ENCODE results near the gene PACRG.

PACRG gene

GRCh38 chr6:163325390-163325784 lies 597.6 kb downstream of the PACRG start:
- TF ChIP-seq USF1 (IDR thresholded peaks at IDR 0.05), result no peak
- no peak for TF ChIP-seq YY1 (IDR thresholded peaks at IDR 0.05; ENCODE audit: low read depth)
- TF ChIP-seq, protein P1, sequence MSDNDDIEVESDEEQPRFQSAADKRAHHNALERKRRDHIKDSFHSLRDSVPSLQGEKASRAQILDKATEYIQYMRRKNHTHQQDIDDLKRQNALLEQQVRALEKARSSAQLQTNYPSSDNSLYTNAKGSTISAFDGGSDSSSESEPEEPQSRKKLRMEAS (IDR thresholded peaks at IDR 0.05), result no peak
- no peak for TF ChIP-seq FOXM1 (IDR thresholded peaks at IDR 0.05; ENCODE audit: borderline replicate concordance, low read depth)
- no peak for TF ChIP-seq NFIC (IDR thresholded peaks at IDR 0.05)
- no peak for TF ChIP-seq EGR1 (IDR thresholded peaks at IDR 0.05)
- no peak for TF ChIP-seq RAD21 (IDR thresholded peaks at IDR 0.05; ENCODE audit: low read depth)

GRCh38 chr6:163327165-163327880 lies 599.5 kb downstream of the PACRG start:
- peak; percentile 27; the same call in 1 of the 2 replicates for TF ChIP-seq USF1 (IDR thresholded peaks at IDR 0.05)
- TF ChIP-seq EP300 (IDR thresholded peaks at IDR 0.05; ENCODE audit: borderline replicate concordance), result no peak

DNA sequence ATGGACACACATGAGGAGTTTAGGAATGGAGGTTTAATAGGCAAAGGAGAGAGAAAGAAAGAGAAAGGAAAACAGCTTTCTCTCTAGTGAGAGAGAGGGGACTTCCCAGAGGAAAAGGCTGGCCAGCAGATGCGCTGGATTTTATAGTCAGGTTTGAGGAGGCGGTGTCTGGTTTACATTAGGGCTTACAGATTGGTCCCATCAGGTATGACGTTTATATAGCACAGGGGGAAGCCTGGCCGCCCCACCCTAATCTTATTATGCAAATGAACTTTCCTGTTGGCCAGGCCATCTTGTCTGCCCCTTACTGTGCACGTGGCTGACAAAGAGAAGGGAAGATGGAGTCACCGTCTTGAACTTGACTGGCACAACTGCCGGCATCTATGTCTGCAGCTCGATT lies 600.1 kb downstream of the PACRG start:
- TF ChIP-seq, protein P2, sequence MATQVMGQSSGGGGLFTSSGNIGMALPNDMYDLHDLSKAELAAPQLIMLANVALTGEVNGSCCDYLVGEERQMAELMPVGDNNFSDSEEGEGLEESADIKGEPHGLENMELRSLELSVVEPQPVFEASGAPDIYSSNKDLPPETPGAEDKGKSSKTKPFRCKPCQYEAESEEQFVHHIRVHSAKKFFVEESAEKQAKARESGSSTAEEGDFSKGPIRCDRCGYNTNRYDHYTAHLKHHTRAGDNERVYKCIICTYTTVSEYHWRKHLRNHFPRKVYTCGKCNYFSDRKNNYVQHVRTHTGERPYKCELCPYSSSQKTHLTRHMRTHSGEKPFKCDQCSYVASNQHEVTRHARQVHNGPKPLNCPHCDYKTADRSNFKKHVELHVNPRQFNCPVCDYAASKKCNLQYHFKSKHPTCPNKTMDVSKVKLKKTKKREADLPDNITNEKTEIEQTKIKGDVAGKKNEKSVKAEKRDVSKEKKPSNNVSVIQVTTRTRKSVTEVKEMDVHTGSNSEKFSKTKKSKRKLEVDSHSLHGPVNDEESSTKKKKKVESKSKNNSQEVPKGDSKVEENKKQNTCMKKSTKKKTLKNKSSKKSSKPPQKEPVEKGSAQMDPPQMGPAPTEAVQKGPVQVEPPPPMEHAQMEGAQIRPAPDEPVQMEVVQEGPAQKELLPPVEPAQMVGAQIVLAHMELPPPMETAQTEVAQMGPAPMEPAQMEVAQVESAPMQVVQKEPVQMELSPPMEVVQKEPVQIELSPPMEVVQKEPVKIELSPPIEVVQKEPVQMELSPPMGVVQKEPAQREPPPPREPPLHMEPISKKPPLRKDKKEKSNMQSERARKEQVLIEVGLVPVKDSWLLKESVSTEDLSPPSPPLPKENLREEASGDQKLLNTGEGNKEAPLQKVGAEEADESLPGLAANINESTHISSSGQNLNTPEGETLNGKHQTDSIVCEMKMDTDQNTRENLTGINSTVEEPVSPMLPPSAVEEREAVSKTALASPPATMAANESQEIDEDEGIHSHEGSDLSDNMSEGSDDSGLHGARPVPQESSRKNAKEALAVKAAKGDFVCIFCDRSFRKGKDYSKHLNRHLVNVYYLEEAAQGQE (IDR thresholded peaks at IDR 0.05; ENCODE audit: low read depth), result no peak
- TF ChIP-seq TCF12 (IDR thresholded peaks at IDR 0.05; ENCODE audit: low read depth) (no peak), RAD21 (IDR thresholded peaks at IDR 0.05; ENCODE audit: low read depth) (no peak), EGR1 (IDR thresholded peaks at IDR 0.05) (no peak), FOXM1 (IDR thresholded peaks at IDR 0.05; ENCODE audit: borderline replicate concordance, low read depth) (no peak), TEAD4 (IDR thresholded peaks at IDR 0.05) (no peak), TAF1 (IDR thresholded peaks at IDR 0.05; ENCODE audit: low read depth) (no peak), USF1 (IDR thresholded peaks at IDR 0.05) (no peak), EP300 (IDR thresholded peaks at IDR 0.05; ENCODE audit: borderline replicate concordance) (no peak), ZBTB7A (IDR thresholded peaks at IDR 0.05; ENCODE audit: low read depth) (no peak), CEBPB (IDR thresholded peaks at IDR 0.05) (no peak), NFIC (IDR thresholded peaks at IDR 0.05) (no peak)
- TF ChIP-seq, protein P1 (IDR thresholded peaks at IDR 0.05), result no peak

DNA sequence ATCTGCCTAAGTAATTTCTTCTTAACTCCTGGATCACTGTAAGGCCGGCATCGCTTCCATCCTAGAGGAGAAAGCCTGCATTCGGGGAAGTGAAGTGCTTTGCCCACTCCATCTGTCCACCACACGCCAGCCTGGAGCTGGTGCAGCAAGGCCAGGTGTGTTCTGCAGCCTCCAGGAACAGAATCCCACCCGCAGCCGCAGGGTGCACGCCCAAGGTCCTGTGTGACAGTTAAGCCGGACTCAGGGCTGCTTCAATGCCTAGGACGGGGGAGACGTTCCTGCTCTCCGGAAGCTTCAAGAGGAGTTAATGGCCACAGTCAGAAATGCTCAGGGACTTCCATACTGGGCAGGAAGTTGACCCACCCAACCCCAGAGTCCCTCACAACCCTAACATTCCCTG lies 600.6 kb downstream of the PACRG start:
- TF ChIP-seq FOXM1 (IDR thresholded peaks at IDR 0.05; ENCODE audit: borderline replicate concordance, low read depth), result no peak

- TF ChIP-seq RAD21 (IDR thresholded peaks at IDR 0.05; ENCODE audit: low read depth) (no peak), CREB1 (IDR thresholded peaks at IDR 0.05; ENCODE audit: low read depth) (no peak), USF1 (IDR thresholded peaks at IDR 0.05) (no peak), TEAD4 (IDR thresholded peaks at IDR 0.05) (no peak), EGR1 (IDR thresholded peaks at IDR 0.05) (no peak), NFIC (IDR thresholded peaks at IDR 0.05) (no peak), TCF12 (IDR thresholded peaks at IDR 0.05; ENCODE audit: low read depth) (no peak), EP300 (IDR thresholded peaks at IDR 0.05; ENCODE audit: borderline replicate concordance) (no peak), FOXM1 (IDR thresholded peaks at IDR 0.05; ENCODE audit: borderline replicate concordance, low read depth) (no peak), CEBPB (IDR thresholded peaks at IDR 0.05) (no peak), ZBTB7A (IDR thresholded peaks at IDR 0.05; ENCODE audit: low read depth) (no peak), YY1 (IDR thresholded peaks at IDR 0.05; ENCODE audit: low read depth) (no peak), TAF1 (IDR thresholded peaks at IDR 0.05; ENCODE audit: low read depth) (no peak)
- TF ChIP-seq, protein P2 (IDR thresholded peaks at IDR 0.05; ENCODE audit: low read depth), result no peak
- TF ChIP-seq, protein P1 (IDR thresholded peaks at IDR 0.05), result no peak
These were observed 602.2 kb downstream of the PACRG start for GRCh38 chr6:163329991-163330390.

Data from Ishikawa (cell line).